Measurements from ENCODE around the gene STPG1. TPM values are rescaled to one million over a fixed set of nuclear protein-coding genes. Genes with fewer than 3 reads are reported as not detected.

The STPG1 gene
- total RNA-seq, 1 experiment from 2014 or later: 12.8 TPM

- no peak for TF ChIP-seq NR1H2 (CRISPR knock-in tag; IDR thresholded peaks at IDR 0.05)
- no peak for TF ChIP-seq GTF2I (CRISPR knock-in tag; conservative IDR thresholded peaks at IDR 0.05)
These were observed 62.3 kb downstream of the STPG1 start (continued) for GRCh38 chr1:24351247-24351646.

GRCh38 chr1:24349891-24350290 is 63.7 kb downstream of the STPG1 start:
- no peak for ATAC-seq

More at GRCh38 chr1:24349891-24350290, 63.7 kb downstream of the STPG1 start:
- CTCF ChIA-PET: interaction anchor here (2.1 to 3.2 kb wide), 2 partner anchors 42 to 151 kb away, joined by 5 to 16 read pairs; no protein-coding TSS in a partner anchor
- Mint-ChIP-seq H3K36me3 (no peaks in the 10 kb centered on the region), H3K4me3 (no peak overlapping the region), H3K4me1 (no peaks in the 10 kb centered on the region), H3K27ac (0 out of 2 replicates have a peak overlapping the region, but pooled peaks have one; percentile 17), H3K9me3 (no peaks in the 10 kb centered on the region), H3K27me3 (ENCODE audit: low read depth) (no peaks in the 10 kb centered on the region)
- DNase-seq (ENCODE audit: low spot score): no peak
- POLR2A ChIA-PET: no interaction called here
- TF ChIP-seq CREB1 (CRISPR knock-in tag; IDR thresholded peaks at IDR 0.05) (no peak), PRRX2 (CRISPR knock-in tag; IDR thresholded peaks at IDR 0.05) (no peak), NR1H2 (CRISPR knock-in tag; IDR thresholded peaks at IDR 0.05) (no peak), TP53 (CRISPR knock-in tag; IDR thresholded peaks at IDR 0.05) (no peak), RELA (CRISPR knock-in tag; IDR thresholded peaks at IDR 0.05; ENCODE audit: borderline replicate concordance) (no peak), CTCF (IDR thresholded peaks at IDR 0.05) (no peak), ARID4B (CRISPR knock-in tag; IDR thresholded peaks at IDR 0.05; ENCODE audit: borderline replicate concordance) (no peak), ZMAT4 (CRISPR knock-in tag; IDR thresholded peaks at IDR 0.05) (no peak), ATF3 (CRISPR knock-in tag; conservative IDR thresholded peaks at IDR 0.05) (no peak), ZNF219 (CRISPR knock-in tag; IDR thresholded peaks at IDR 0.05; ENCODE audit: borderline replicate concordance) (no peak), ESRRA (CRISPR knock-in tag; IDR thresholded peaks at IDR 0.05; ENCODE audit: borderline replicate concordance) (no peak), FOXK1 (CRISPR knock-in tag; IDR thresholded peaks at IDR 0.05) (no peak), USF1 (CRISPR knock-in tag; IDR thresholded peaks at IDR 0.05) (no peak)

Measured in WTC11 (cell line).